GM18868 (cell line): Measurements from ENCODE around the gene IL10.
A peak's percentile ranks its signal among the peaks of the same experiment; 100 is the strongest.
"Not testable (repeated sequence)": the region's sequence is repeated elsewhere in the genome, so short reads cannot be mapped to it uniquely, and the experiment has no call there.

Experiments
- ATAC-seq: cut with Tn5 transposase; IDR thresholded peaks from one replicate; pipeline ENCODE4 v1.9.1; 2021; ENCODE audit warnings: mild to moderate bottlenecking, moderate library complexity; ENCODE audit not compliant: unreplicated experiment

The IL10 gene

GRCh38 chr1:206768472-206769303 is 3.6 kb downstream of the IL10 start:
- peak; percentile 9 for ATAC-seq

GRCh38 chr1:206766251-206766856 is 5.9 kb downstream of the IL10 start:
- peak; percentile 54 for ATAC-seq

GRCh38 chr1:206765771-206766170 is 6.5 kb downstream of the IL10 start:
- not testable (repeated sequence) for ATAC-seq

- not testable (repeated sequence) for ATAC-seq
Observed at GRCh38 chr1:206762741-206763364, 9.4 kb downstream of the IL10 start.

GRCh38 chr1:206761159-206761768 is 11.0 kb downstream of the IL10 start:
- ATAC-seq, result no peak

GRCh38 chr1:206760590-206760989 is 11.7 kb downstream of the IL10 start:
- no peak for ATAC-seq

- no peak for ATAC-seq
Observed at GRCh38 chr1:206757524-206758266, 14.6 kb downstream of the IL10 start.

GRCh38 chr1:206754011-206754410 is 18.3 kb downstream of the IL10 start:
- ATAC-seq, result no peak

- no peak for ATAC-seq
Observed at GRCh38 chr1:206753141-206753540, 19.2 kb downstream of the IL10 start.

GRCh38 chr1:206752481-206752880 is 19.8 kb downstream of the IL10 start:
- no peak for ATAC-seq

- no peak for ATAC-seq
Observed at GRCh38 chr1:206751891-206752290, 20.4 kb downstream of the IL10 start.

- no peak for ATAC-seq
Observed at GRCh38 chr1:206748348-206749030, 23.8 kb downstream of the IL10 start.

GRCh38 chr1:206745301-206745700 is 27.0 kb downstream of the IL10 start:
- ATAC-seq, result no peak

GRCh38 chr1:206744683-206745082 is 27.6 kb downstream of the IL10 start:
- no peak for ATAC-seq

GRCh38 chr1:206742719-206743383 is 29.4 kb downstream of the IL10 start:
- ATAC-seq, result peak; percentile 36

- ATAC-seq, result no peak
Observed at GRCh38 chr1:206741142-206741701, 31.1 kb downstream of the IL10 start.

- ATAC-seq, result peak; percentile 63
Observed at GRCh38 chr1:206739411-206740076, 32.8 kb downstream of the IL10 start.

GRCh38 chr1:206738370-206739366 is 33.6 kb downstream of the IL10 start:
- no peak for ATAC-seq
